Naive thymus-derived CD4-positive, alpha-beta T cell (primary cell): ENCODE measurements around the gene MRPS2. TPM values are rescaled to one million over a fixed set of nuclear protein-coding genes. Genes with fewer than 3 reads are reported as not detected.
"Not testable (repeated sequence)": the region's sequence is repeated elsewhere in the genome, so short reads cannot be mapped to it uniquely, and the experiment has no call there.

ENCODE experiments used
- ATAC-seq: fragments of 150-1000 bp; cut with Tn5 transposase; 2 replicates; pipeline ENCODE4 v1.10.0; 2021; ENCODE audit warnings: mild to moderate bottlenecking, moderate library complexity
- CTCF ChIA-PET: fragments of 350-600 bp; sonication (Branson Sonifier 250); formaldehyde crosslinking; loops from one replicate; lab custom pipeline; 2021; ENCODE audit warnings: antibody characterized with exemption; lab: Charles Lee
- POLR2A ChIA-PET: fragments of 350-600 bp; sonication (Branson Sonifier 250); formaldehyde crosslinking; loops from one replicate; lab custom pipeline; 2021; ENCODE audit warnings: antibody characterized with exemption, inconsistent platforms; lab: Charles Lee
- DNase-seq, 9 donors: peaks; one replicate each; pipeline versions ENCODE4 v3.0.0 to v3.0.0-alpha.2; 2020 to 2022; ENCODE audit warnings: mixed read lengths in 1 of 9
- H3K27ac ChIP-seq: one replicate; pipeline ENCODE4 v1.7.0; 2013; ENCODE audit warnings: mild to moderate bottlenecking, low read depth, low read length, moderate library complexity
- H3K27me3 ChIP-seq, 2 donors: one replicate each; pipeline ENCODE4 v1.7.0; 2013; ENCODE audit warnings: low read length in 2 of 2, mild to moderate bottlenecking in 2 of 2, moderate library complexity in 2 of 2; ENCODE audit not compliant: control insufficient read depth in 2 of 2, insufficient read depth in 2 of 2
- H3K36me3 ChIP-seq, 3 experiments: 1 replicate in 2 of 3; 2 replicates in 1 of 3; pipeline ENCODE4 v1.7.0; 2013; ENCODE audit warnings: low read length in 3 of 3, mild to moderate bottlenecking in 3 of 3, moderate library complexity in 1 of 3; ENCODE audit not compliant: insufficient read depth in 3 of 3, control insufficient read depth in 2 of 3
- H3K4me1 ChIP-seq, 2 donors: one replicate each; pipeline ENCODE4 v1.7.0; 2013; ENCODE audit warnings: low read length in 2 of 2, mild to moderate bottlenecking in 2 of 2, moderate library complexity in 1 of 2; ENCODE audit not compliant: control insufficient read depth in 2 of 2, insufficient read depth in 2 of 2
- H3K4me3 ChIP-seq: 2 replicates; pipeline ENCODE4 v1.7.0; 2013; ENCODE audit warnings: mild to moderate bottlenecking, low read length
- H3K9me3 ChIP-seq, 3 experiments: 1 replicate in 2 of 3; 2 replicates in 1 of 3; pipeline ENCODE4 v1.7.0; 2013; ENCODE audit warnings: low read length in 3 of 3; ENCODE audit not compliant: control insufficient read depth in 2 of 3
- H3K27ac Mint-ChIP-seq, 9 donors: one replicate each; pipeline ENCODE4 v1.8.0; 2020 to 2022; ENCODE audit warnings: mixed read lengths in 9 of 9, mild to moderate bottlenecking in 8 of 9, moderate library complexity in 5 of 9, inconsistent platforms in 2 of 9
- H3K27me3 Mint-ChIP-seq, 5 donors: one replicate each; pipeline ENCODE4 v1.8.0; 2021 to 2022; ENCODE audit warnings: mixed read lengths in 5 of 5, mild to moderate bottlenecking in 1 of 5
- H3K36me3 Mint-ChIP-seq, 5 donors: one replicate each; pipeline ENCODE4 v1.8.0; 2020 to 2022; ENCODE audit warnings: mixed read lengths in 5 of 5, mild to moderate bottlenecking in 3 of 5, inconsistent platforms in 1 of 5
- H3K4me1 Mint-ChIP-seq, 7 donors: one replicate each; pipeline ENCODE4 v1.8.0; 2020 to 2022; ENCODE audit warnings: mixed read lengths in 7 of 7, mild to moderate bottlenecking in 3 of 7, inconsistent platforms in 1 of 7
- H3K4me3 Mint-ChIP-seq, 10 donors: one replicate each; pipeline ENCODE4 v1.8.0; 2020 to 2022; ENCODE audit warnings: mild to moderate bottlenecking in 10 of 10, mixed read lengths in 10 of 10, moderate library complexity in 6 of 10, inconsistent platforms in 2 of 10
- H3K9me3 Mint-ChIP-seq, 11 donors: one replicate each; pipeline ENCODE4 v1.8.0; 2020 to 2022; ENCODE audit warnings: mixed read lengths in 11 of 11, mild to moderate bottlenecking in 4 of 11, inconsistent platforms in 1 of 11, moderate library complexity in 1 of 11
- intact Hi-C, 2 donors: fragments of 100-400 bp; cut with micrococcal nuclease; formaldehyde crosslinking; loops; one replicate each; pipeline ENCODE4 v1.15.1; 2023
- polyA plus RNA-seq, 2 donors: library from polyadenylated mRNA; unstranded; fragments of 300-500 nt; fragmentation: Illumina TruSeq; gene quantifications; one replicate each; pipeline ENCODE4 v1.2.3, GENCODE V29; 2021
- total RNA-seq, 6 experiments: library from RNA in 5 of 6; stranded (reverse) in 5 of 6; gene quantifications; 1 replicate in 5 of 6; 2 replicates in 1 of 6; pipeline ENCODE4 v1.2.3 and lab custom pipeline; 2021 to 2026

Gene MRPS2
- total and polyA plus RNA-seq, 7 experiments from 2014 or later, result 19.4 to 66.1 (median 28.8) TPM

GRCh38 chr9:135533113-135533512, 32.6 kb downstream of the MRPS2 start:
- no peaks in the 10 kb centered on the region for H3K36me3 ChIP-seq
- no peaks in the 10 kb centered on the region for H3K4me1 ChIP-seq
- POLR2A ChIA-PET, result no interaction called here
- no peaks in the 10 kb centered on the region for H3K36me3 Mint-ChIP-seq
- H3K27ac Mint-ChIP-seq, result no peak overlapping the region
- no peak overlapping the region for H3K4me3 ChIP-seq
- no peak overlapping the region for H3K27ac ChIP-seq
- no peaks in the 10 kb centered on the region for H3K9me3 Mint-ChIP-seq
- CTCF ChIA-PET, result no interaction called here
- no peaks in the 10 kb centered on the region for H3K9me3 ChIP-seq
- H3K27me3 ChIP-seq, result no peaks in the 10 kb centered on the region
- ATAC-seq, result no peak
- H3K4me3 Mint-ChIP-seq, result no peak overlapping the region
- H3K4me1 Mint-ChIP-seq, result peaks cover 0 to 2% (median 0%) of the 10 kb centered on the region in 7 donors
- H3K27me3 Mint-ChIP-seq, result peaks cover 3 to 32% (median 27%) of the 10 kb centered on the region in 5 donors
- intact Hi-C loops, result no loop called here
- no peak for DNase-seq

DNA sequence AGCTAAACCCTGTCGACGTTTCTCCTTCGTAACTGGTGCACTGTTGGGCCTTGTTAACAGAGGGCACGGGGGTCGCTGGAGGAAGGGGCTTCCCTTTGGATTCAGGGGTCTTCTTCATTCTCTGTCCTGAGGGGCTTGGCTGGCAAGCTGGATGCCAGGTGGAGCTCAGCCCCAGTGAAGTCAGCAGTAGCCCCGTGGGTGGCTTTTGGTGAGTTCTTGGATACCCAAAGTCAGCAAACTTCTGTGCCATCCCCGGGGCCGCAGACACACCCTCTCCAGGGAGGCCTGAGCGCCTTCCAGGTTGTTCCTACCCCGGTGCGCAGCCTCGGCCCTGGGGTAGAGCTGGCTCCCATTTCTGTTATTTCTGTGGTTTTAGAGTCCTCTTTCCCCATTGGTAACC, 33.2 kb downstream of the MRPS2 start:
- DNase-seq, result no peak
- Histone ChIP-seq H3K4me1 (no peaks in the 10 kb centered on the region), H3K36me3 (no peaks in the 10 kb centered on the region), H3K27ac (no peak overlapping the region), H3K27me3 (no peaks in the 10 kb centered on the region), H3K9me3 (no peaks in the 10 kb centered on the region), H3K4me3 (no peak overlapping the region)
- peaks cover 3 to 33% (median 27%) of the 10 kb centered on the region in 5 donors for H3K27me3 Mint-ChIP-seq
- no peak overlapping the region for H3K27ac Mint-ChIP-seq
- ChIA-PET POLR2A (no interaction called here), CTCF (no interaction called here)
- no peak overlapping the region for H3K4me3 Mint-ChIP-seq
- no peak for ATAC-seq
- H3K4me1 Mint-ChIP-seq, result peaks cover 0 to under 1% (median 0%) of the 10 kb centered on the region in 7 donors
- no peaks in the 10 kb centered on the region for H3K36me3 Mint-ChIP-seq
- H3K9me3 Mint-ChIP-seq, result no peaks in the 10 kb centered on the region
- intact Hi-C loops, result no loop called here

- ATAC-seq, result not testable (repeated sequence)
These were observed 33.8 kb downstream of the MRPS2 start for GRCh38 chr9:135534192-135534711.

DNA sequence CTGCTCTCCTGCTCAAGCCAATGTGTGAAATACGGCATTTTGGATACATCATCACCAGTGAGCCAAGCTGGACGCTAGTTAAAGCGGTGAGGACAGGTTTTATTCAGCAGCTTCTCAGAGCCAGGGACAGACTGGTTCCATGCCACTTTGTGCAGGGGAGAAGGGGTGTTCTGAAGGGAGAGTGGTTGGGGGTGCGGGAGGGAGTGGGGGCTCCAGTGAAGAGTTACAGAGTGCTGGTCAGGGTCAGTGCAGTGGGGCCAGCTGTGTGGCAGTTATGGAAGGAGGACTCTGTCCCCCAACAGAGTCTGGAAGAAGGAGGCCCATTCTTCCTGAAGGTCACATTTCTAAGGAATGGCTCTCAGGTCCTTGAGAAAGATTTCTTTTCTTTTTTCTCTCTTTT, 34.3 kb downstream of the MRPS2 start:
- intact Hi-C loops, result not testable (repeated sequence)

More at GRCh38 chr9:135534192-135534711, 33.8 kb downstream of the MRPS2 start:
- H3K4me3 Mint-ChIP-seq, POLR2A ChIA-PET, H3K36me3 ChIP-seq, H3K4me1 Mint-ChIP-seq, H3K27ac ChIP-seq, intact Hi-C loops, DNase-seq, H3K4me3 ChIP-seq, H3K27ac Mint-ChIP-seq, H3K9me3 ChIP-seq, H3K36me3 Mint-ChIP-seq, CTCF ChIA-PET, H3K27me3 ChIP-seq, H3K4me1 ChIP-seq, H3K9me3 Mint-ChIP-seq: not testable (repeated sequence)
- peaks cover 3 to 36% (median 30%) of the 10 kb centered on the region in 5 donors for H3K27me3 Mint-ChIP-seq

DNA sequence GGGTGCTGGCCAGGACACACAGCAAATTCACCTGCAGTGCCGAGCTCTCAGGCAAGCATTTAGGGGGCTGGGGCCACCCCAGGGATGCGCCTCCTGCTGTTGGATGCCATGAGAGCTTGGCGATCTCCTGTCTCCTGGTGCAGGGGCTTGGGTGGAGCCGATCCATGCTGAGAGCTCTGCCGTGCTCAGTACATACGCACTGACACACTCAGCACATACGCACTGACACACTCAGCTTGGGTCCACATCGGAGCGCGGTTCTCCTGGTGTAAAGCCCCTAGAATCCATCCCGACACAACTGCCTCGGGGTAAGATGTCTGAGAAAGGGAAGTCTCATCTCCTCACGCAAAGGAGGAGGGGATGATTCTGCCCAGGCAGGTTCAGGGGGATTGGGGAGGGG, 35.1 kb downstream of the MRPS2 start:
- H3K27ac Mint-ChIP-seq, H3K4me3 Mint-ChIP-seq, H3K9me3 ChIP-seq, ATAC-seq, H3K4me1 ChIP-seq, DNase-seq, H3K4me3 ChIP-seq, H3K36me3 Mint-ChIP-seq, H3K36me3 ChIP-seq, H3K4me1 Mint-ChIP-seq, CTCF ChIA-PET, H3K9me3 Mint-ChIP-seq, H3K27ac ChIP-seq, POLR2A ChIA-PET, H3K27me3 ChIP-seq, intact Hi-C loops: not testable (repeated sequence)
- H3K27me3 Mint-ChIP-seq, result peaks cover 3 to 45% (median 40%) of the 10 kb centered on the region in 5 donors

More for the DNA sequence above, 34.3 kb downstream of the MRPS2 start:
- H3K9me3 ChIP-seq, ATAC-seq, H3K27ac ChIP-seq, H3K4me1 ChIP-seq, H3K36me3 ChIP-seq, H3K4me3 Mint-ChIP-seq, H3K36me3 Mint-ChIP-seq, H3K4me1 Mint-ChIP-seq, POLR2A ChIA-PET, H3K4me3 ChIP-seq, H3K27me3 ChIP-seq, H3K27ac Mint-ChIP-seq, CTCF ChIA-PET, H3K9me3 Mint-ChIP-seq, DNase-seq: not testable (repeated sequence)
- peaks cover 3 to 40% (median 36%) of the 10 kb centered on the region in 5 donors for H3K27me3 Mint-ChIP-seq

DNA sequence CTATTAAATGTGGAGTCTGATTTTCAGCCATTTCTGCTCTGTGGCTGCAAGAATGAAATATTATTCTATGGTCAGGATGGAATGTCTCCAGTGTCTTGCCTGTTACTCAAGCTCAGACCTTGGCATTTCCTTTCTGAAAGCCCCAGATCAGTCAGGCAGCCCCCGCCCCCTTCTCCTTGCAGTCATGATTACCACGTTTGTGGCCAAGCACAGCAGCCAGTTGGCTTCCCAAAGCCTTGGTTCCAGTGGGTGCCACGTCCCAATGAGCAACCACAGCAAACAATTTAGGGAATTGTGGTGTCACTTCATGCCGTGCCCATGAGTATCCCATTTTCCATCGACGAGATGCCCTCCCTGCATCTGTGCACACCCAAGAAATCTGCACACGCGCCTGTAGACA, 35.7 kb downstream of the MRPS2 start:
- no peaks in the 10 kb centered on the region for H3K9me3 Mint-ChIP-seq
- intact Hi-C loops, result no loop called here

GRCh38 chr9:135543262-135543894, 42.9 kb downstream of the MRPS2 start:
- H3K27ac Mint-ChIP-seq, H3K4me1 ChIP-seq, H3K4me3 ChIP-seq, DNase-seq, intact Hi-C loops, H3K9me3 ChIP-seq, H3K36me3 Mint-ChIP-seq, H3K4me3 Mint-ChIP-seq, H3K27me3 ChIP-seq, H3K27ac ChIP-seq, ATAC-seq, H3K36me3 ChIP-seq, POLR2A ChIA-PET, H3K4me1 Mint-ChIP-seq, H3K9me3 Mint-ChIP-seq, CTCF ChIA-PET: not testable (repeated sequence)
- peaks cover 18 to 35% (median 26%) of the 10 kb centered on the region in 5 donors for H3K27me3 Mint-ChIP-seq

More for the DNA sequence above, 35.7 kb downstream of the MRPS2 start:
- DNase-seq (no peak), ATAC-seq (no peak)
- Histone ChIP-seq H3K9me3 (no peaks in the 10 kb centered on the region), H3K27me3 (no peaks in the 10 kb centered on the region), H3K4me1 (no peaks in the 10 kb centered on the region), H3K4me3 (no peak overlapping the region), H3K36me3 (no peaks in the 10 kb centered on the region), H3K27ac (no peak overlapping the region)
- Mint-ChIP-seq H3K36me3 (no peaks in the 10 kb centered on the region), H3K27ac (no peak overlapping the region), H3K27me3 (peaks cover 4 to 45% (median 37%) of the 10 kb centered on the region in 5 donors), H3K4me3 (no peak overlapping the region), H3K4me1 (no peaks in the 10 kb centered on the region)
- ChIA-PET CTCF (no interaction called here), POLR2A (no interaction called here)
